HEK293 (cell line): ENCODE measurements around the gene MTA3.
"Not testable (repeated sequence)": the region's sequence is repeated elsewhere in the genome, so short reads cannot be mapped to it uniquely, and the experiment has no call there.

Experiments used
- CTCF ChIA-PET: fragments of 350-600 bp; formaldehyde crosslinking; extraction: SDS; loops from one replicate; lab custom pipeline; 2021; ENCODE audit warnings: antibody characterized with exemption; lab: Yijun Ruan, JAX
- POLR2A ChIA-PET: fragments of 300-600 bp; formaldehyde crosslinking; extraction: SDS; loops from one replicate; lab custom pipeline; 2020; ENCODE audit warnings: antibody characterized with exemption, inconsistent platforms; lab: Yijun Ruan, JAX
- H3K27ac ChIP-seq: fragments of 200-500 bp; sonication (Bioruptor generic); 2 replicates; pipeline ENCODE4 v1.5.1; 2014; ENCODE audit warnings: low read depth, low read length, control low read depth, inconsistent platforms; ENCODE audit errors: extremely low read depth
- H3K36me3 ChIP-seq, 2 experiments: fragments of 200-500 bp in 1 of 2; sonication (Bioruptor generic) in 1 of 2; 1 replicate in 1 of 2; 2 replicates in 1 of 2; pipeline ENCODE4 v1.5.1; 2014 to 2017; ENCODE audit warnings: inconsistent platforms in 2 of 2, low read length in 2 of 2; ENCODE audit not compliant: control insufficient read depth in 2 of 2, insufficient read depth in 1 of 2
- H3K4me1 ChIP-seq: fragments of 200-500 bp; sonication (Bioruptor generic); 2 replicates; pipeline ENCODE4 v1.5.1; 2014; ENCODE audit warnings: mild to moderate bottlenecking, low read length, inconsistent platforms; ENCODE audit not compliant: control insufficient read depth, insufficient read depth
- H3K4me3 ChIP-seq: 2 replicates; pipeline ENCODE4 v1.5.1; 2011; ENCODE audit warnings: low read depth, mild to moderate bottlenecking, control low read depth, low read length, moderate library complexity
- H3K9me3 ChIP-seq: fragments of 200-500 bp; sonication (Bioruptor generic); 2 replicates; pipeline ENCODE4 v1.5.1; 2014; ENCODE audit warnings: low read depth, low read length, inconsistent platforms; ENCODE audit not compliant: control insufficient read depth, insufficient read depth
- KLF1 ChIP-seq: fragments of 450-650 bp; formaldehyde crosslinking; IDR thresholded peaks from 2 replicates; pipeline ENCODE4 v1.5.1; 2016; ENCODE audit warnings: missing biosample characterization, missing genetic modification characterization
- KLF7 ChIP-seq: fragments of 450-650 bp; formaldehyde crosslinking; IDR thresholded peaks from 2 replicates; pipeline ENCODE4 v1.5.1; 2016; ENCODE audit warnings: missing biosample characterization, missing genetic modification characterization, borderline replicate concordance
- TCF7L2 ChIP-seq: IDR thresholded peaks from 2 replicates; pipeline ENCODE4 v1.6.1; 2011; ENCODE audit warnings: low read depth, mild to moderate bottlenecking, inconsistent platforms, low read length, moderate library complexity, borderline replicate concordance
- ZBTB20 ChIP-seq: fragments of 450-650 bp; formaldehyde crosslinking; IDR thresholded peaks from 2 replicates; pipeline ENCODE4 v1.5.1; 2016; ENCODE audit warnings: missing biosample characterization, missing genetic modification characterization
- ZNF707 ChIP-seq: fragments of 450-650 bp; formaldehyde crosslinking; IDR thresholded peaks from 2 replicates; pipeline ENCODE4 v1.5.1; 2016; ENCODE audit warnings: missing biosample characterization, missing genetic modification characterization
- TF ChIP-seq, protein P1 (sequence below): fragments of 450-650 bp; formaldehyde crosslinking; IDR thresholded peaks from 2 replicates; pipeline ENCODE4 v1.5.1; 2016; ENCODE audit warnings: missing biosample characterization, missing genetic modification characterization
- TF ChIP-seq, protein P2 (sequence below): fragments of 450-650 bp; formaldehyde crosslinking; IDR thresholded peaks from 2 replicates; pipeline ENCODE4 v1.5.1; 2016; ENCODE audit warnings: missing biosample characterization, missing genetic modification characterization, borderline replicate concordance
- TF ChIP-seq, protein P3 (sequence below): fragments of 450-650 bp; formaldehyde crosslinking; IDR thresholded peaks from 2 replicates; pipeline ENCODE4 v1.5.1; 2016; ENCODE audit warnings: missing biosample characterization, missing genetic modification characterization
- TF ChIP-seq, protein P4 (sequence below): fragments of 450-650 bp; formaldehyde crosslinking; IDR thresholded peaks from 2 replicates; pipeline ENCODE4 v1.5.1; 2017; ENCODE audit warnings: missing biosample characterization, mild to moderate bottlenecking, missing genetic modification characterization, moderate library complexity
- TF ChIP-seq, protein P5 (sequence below): fragments of 450-650 bp; formaldehyde crosslinking; IDR thresholded peaks from 2 replicates; pipeline ENCODE4 v1.5.1; 2017; ENCODE audit warnings: missing biosample characterization, missing genetic modification characterization

MTA3 gene

DNA sequence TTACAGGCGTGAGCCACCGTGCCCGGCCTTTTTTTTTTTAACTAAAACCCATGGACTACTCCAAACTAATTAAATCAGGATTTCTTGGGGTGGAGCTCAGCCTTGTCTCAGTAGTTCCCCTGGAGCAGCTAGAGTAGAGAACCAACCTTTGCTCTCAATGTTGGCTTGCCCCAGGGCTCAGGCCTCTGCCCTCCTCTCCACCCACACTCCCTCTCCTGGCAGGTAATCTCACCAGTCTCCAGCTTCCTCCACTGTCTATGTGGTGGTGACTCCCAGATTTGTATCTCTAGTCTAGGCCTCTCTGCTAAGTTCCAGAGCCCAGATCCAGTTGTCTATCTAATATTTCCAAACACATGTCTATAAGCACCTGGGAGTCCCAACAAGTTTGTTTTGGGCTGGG lies 9.6 kb upstream of the MTA3 start:
- no peaks in the 10 kb centered on the region for H3K9me3 ChIP-seq
- POLR2A ChIA-PET: no interaction called here
- H3K27ac ChIP-seq: no peak overlapping the region
- no peaks in the 10 kb centered on the region for H3K4me1 ChIP-seq
- no peaks in the 10 kb centered on the region; a peak in 1 of 3 replicates for H3K36me3 ChIP-seq
- no peak overlapping the region for H3K4me3 ChIP-seq
- CTCF ChIA-PET: no interaction called here
- TF ChIP-seq ZBTB20: no peak
- TF ChIP-seq, protein P1, sequence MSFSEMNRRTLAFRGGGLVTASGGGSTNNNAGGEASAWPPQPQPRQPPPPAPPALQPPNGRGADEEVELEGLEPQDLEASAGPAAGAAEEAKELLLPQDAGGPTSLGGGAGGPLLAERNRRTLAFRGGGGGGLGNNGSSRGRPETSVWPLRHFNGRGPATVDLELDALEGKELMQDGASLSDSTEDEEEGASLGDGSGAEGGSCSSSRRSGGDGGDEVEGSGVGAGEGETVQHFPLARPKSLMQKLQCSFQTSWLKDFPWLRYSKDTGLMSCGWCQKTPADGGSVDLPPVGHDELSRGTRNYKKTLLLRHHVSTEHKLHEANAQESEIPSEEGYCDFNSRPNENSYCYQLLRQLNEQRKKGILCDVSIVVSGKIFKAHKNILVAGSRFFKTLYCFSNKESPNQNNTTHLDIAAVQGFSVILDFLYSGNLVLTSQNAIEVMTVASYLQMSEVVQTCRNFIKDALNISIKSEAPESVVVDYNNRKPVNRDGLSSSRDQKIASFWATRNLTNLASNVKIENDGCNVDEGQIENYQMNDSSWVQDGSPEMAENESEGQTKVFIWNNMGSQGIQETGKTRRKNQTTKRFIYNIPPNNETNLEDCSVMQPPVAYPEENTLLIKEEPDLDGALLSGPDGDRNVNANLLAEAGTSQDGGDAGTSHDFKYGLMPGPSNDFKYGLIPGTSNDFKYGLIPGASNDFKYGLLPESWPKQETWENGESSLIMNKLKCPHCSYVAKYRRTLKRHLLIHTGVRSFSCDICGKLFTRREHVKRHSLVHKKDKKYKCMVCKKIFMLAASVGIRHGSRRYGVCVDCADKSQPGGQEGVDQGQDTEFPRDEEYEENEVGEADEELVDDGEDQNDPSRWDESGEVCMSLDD (tag by site-specific recombination): no peak
- TF ChIP-seq TCF7L2: no peak
- no peak for TF ChIP-seq ZNF707 (tag by site-specific recombination)
- peak; percentile 68 for TF ChIP-seq KLF1 (tag by site-specific recombination)

DNA sequence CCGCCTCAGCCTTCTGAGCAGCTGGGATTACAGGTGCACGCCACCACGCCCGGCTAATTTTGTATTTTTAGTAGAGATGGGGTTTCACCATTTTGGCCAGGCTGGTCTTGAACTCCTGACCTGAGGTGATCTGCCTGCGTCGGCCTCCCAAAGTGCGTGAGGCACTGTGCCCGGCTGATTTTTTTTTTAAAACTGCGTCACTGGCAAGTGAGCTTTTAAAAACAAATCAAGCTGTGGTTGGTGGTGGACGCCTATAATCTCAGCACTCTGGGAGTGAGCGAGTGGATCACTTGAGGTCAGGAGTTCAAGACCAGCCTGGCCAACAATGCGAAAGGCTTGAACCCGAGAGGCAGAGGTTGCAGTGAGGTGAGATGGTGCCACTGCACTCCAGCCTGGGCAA lies 8.3 kb upstream of the MTA3 start:
- H3K9me3 ChIP-seq, H3K27ac ChIP-seq, POLR2A ChIA-PET, H3K36me3 ChIP-seq, H3K4me1 ChIP-seq, H3K4me3 ChIP-seq, CTCF ChIA-PET: not testable (repeated sequence)

DNA sequence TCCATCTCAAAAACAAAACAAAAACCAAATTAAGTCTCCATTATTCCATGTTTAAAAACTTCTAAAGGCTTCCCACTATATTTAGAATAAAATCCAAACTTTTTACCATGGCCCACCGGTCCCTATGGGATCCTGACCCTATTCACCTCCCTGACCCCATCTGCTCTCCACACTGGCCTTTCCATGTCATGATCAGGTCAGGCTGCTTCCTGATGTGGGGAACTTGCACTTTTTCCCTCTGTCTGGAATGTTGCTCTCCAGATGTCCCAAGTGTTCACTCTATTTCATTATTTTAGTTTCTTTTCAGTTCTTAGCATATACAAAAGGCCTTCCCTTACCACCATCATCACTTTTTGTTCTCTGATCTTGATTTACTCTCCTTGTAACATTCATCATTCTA lies 7.5 kb upstream of the MTA3 start:
- Histone ChIP-seq H3K27ac (no peak overlapping the region), H3K36me3 (no peaks in the 10 kb centered on the region; a peak in 1 of 3 replicates), H3K4me3 (no peak overlapping the region), H3K4me1 (no peaks in the 10 kb centered on the region), H3K9me3 (no peaks in the 10 kb centered on the region)
- TF ChIP-seq, protein P2, sequence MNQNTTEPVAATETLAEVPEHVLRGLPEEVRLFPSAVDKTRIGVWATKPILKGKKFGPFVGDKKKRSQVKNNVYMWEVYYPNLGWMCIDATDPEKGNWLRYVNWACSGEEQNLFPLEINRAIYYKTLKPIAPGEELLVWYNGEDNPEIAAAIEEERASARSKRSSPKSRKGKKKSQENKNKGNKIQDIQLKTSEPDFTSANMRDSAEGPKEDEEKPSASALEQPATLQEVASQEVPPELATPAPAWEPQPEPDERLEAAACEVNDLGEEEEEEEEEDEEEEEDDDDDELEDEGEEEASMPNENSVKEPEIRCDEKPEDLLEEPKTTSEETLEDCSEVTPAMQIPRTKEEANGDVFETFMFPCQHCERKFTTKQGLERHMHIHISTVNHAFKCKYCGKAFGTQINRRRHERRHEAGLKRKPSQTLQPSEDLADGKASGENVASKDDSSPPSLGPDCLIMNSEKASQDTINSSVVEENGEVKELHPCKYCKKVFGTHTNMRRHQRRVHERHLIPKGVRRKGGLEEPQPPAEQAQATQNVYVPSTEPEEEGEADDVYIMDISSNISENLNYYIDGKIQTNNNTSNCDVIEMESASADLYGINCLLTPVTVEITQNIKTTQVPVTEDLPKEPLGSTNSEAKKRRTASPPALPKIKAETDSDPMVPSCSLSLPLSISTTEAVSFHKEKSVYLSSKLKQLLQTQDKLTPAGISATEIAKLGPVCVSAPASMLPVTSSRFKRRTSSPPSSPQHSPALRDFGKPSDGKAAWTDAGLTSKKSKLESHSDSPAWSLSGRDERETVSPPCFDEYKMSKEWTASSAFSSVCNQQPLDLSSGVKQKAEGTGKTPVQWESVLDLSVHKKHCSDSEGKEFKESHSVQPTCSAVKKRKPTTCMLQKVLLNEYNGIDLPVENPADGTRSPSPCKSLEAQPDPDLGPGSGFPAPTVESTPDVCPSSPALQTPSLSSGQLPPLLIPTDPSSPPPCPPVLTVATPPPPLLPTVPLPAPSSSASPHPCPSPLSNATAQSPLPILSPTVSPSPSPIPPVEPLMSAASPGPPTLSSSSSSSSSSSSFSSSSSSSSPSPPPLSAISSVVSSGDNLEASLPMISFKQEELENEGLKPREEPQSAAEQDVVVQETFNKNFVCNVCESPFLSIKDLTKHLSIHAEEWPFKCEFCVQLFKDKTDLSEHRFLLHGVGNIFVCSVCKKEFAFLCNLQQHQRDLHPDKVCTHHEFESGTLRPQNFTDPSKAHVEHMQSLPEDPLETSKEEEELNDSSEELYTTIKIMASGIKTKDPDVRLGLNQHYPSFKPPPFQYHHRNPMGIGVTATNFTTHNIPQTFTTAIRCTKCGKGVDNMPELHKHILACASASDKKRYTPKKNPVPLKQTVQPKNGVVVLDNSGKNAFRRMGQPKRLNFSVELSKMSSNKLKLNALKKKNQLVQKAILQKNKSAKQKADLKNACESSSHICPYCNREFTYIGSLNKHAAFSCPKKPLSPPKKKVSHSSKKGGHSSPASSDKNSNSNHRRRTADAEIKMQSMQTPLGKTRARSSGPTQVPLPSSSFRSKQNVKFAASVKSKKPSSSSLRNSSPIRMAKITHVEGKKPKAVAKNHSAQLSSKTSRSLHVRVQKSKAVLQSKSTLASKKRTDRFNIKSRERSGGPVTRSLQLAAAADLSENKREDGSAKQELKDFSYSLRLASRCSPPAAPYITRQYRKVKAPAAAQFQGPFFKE: no peak
- no peak for TF ChIP-seq KLF7
- TF ChIP-seq, protein P3, sequence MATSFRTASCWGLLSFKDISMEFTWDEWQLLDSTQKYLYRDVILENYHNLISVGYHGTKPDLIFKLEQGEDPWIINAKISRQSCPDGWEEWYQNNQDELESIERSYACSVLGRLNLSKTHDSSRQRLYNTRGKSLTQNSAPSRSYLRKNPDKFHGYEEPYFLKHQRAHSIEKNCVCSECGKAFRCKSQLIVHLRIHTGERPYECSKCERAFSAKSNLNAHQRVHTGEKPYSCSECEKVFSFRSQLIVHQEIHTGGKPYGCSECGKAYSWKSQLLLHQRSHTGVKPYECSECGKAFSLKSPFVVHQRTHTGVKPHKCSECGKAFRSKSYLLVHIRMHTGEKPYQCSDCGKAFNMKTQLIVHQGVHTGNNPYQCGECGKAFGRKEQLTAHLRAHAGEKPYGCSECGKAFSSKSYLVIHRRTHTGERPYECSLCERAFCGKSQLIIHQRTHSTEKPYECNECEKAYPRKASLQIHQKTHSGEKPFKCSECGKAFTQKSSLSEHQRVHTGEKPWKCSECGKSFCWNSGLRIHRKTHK (tag by site-specific recombination): no peak
- TF ChIP-seq, protein P4, sequence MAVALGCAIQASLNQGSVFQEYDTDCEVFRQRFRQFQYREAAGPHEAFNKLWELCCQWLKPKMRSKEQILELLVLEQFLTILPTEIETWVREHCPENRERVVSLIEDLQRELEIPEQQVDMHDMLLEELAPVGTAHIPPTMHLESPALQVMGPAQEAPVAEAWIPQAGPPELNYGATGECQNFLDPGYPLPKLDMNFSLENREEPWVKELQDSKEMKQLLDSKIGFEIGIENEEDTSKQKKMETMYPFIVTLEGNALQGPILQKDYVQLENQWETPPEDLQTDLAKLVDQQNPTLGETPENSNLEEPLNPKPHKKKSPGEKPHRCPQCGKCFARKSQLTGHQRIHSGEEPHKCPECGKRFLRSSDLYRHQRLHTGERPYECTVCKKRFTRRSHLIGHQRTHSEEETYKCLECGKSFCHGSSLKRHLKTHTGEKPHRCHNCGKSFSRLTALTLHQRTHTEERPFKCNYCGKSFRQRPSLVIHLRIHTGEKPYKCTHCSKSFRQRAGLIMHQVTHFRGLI (tag by site-specific recombination): no peak
- TF ChIP-seq, protein P5, sequence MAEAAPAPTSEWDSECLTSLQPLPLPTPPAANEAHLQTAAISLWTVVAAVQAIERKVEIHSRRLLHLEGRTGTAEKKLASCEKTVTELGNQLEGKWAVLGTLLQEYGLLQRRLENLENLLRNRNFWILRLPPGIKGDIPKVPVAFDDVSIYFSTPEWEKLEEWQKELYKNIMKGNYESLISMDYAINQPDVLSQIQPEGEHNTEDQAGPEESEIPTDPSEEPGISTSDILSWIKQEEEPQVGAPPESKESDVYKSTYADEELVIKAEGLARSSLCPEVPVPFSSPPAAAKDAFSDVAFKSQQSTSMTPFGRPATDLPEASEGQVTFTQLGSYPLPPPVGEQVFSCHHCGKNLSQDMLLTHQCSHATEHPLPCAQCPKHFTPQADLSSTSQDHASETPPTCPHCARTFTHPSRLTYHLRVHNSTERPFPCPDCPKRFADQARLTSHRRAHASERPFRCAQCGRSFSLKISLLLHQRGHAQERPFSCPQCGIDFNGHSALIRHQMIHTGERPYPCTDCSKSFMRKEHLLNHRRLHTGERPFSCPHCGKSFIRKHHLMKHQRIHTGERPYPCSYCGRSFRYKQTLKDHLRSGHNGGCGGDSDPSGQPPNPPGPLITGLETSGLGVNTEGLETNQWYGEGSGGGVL (tag by site-specific recombination): no peak
- CTCF ChIA-PET: no interaction called here
- POLR2A ChIA-PET: no interaction called here
